Measurements from ENCODE around the gene SLC51B.
"Not testable (repeated sequence)": the region's sequence is repeated elsewhere in the genome, so short reads cannot be mapped to it uniquely, and the experiment has no call there.

SLC51B gene

GRCh38 chr15:65044724-65045481 lies at the start of gene SLC51B:
Gene SLC51B (plus strand): TSS chr15:65045387. CDS start chr15:65050005, 4,618 bp downstream.
- DNase-seq, result no peak

GRCh38 chr15:64997066-64997465 lies 48.1 kb upstream of the SLC51B start:
- DNase-seq, result no peak

- no peak for DNase-seq
Observed at GRCh38 chr15:64997745-64998375, 47.3 kb upstream of the SLC51B start.

- DNase-seq, result no peak
Observed at GRCh38 chr15:65004993-65005392, 40.2 kb upstream of the SLC51B start.

- no peak for DNase-seq
Observed at GRCh38 chr15:65006876-65007275, 38.3 kb upstream of the SLC51B start.

GRCh38 chr15:65008983-65009382 lies 36.2 kb upstream of the SLC51B start:
- no peak for DNase-seq

- DNase-seq, result not testable (repeated sequence)
Observed at GRCh38 chr15:65011198-65011597, 34.0 kb upstream of the SLC51B start.

GRCh38 chr15:65020419-65020818 lies 24.8 kb upstream of the SLC51B start:
- DNase-seq, result no peak

GRCh38 chr15:65021488-65021887 lies 23.7 kb upstream of the SLC51B start:
- DNase-seq, result no peak

GRCh38 chr15:65026756-65027155 lies 18.4 kb upstream of the SLC51B start:
- no peak for DNase-seq

- DNase-seq, result no peak
Observed at GRCh38 chr15:65027593-65027992, 17.6 kb upstream of the SLC51B start.

GRCh38 chr15:65028338-65028737 lies 16.8 kb upstream of the SLC51B start:
- no peak for DNase-seq

GRCh38 chr15:65028921-65029735 lies 16.1 kb upstream of the SLC51B start, which contains the start of gene MTFMT:
Gene MTFMT (minus strand): TSS chr15:65029639. CDS start chr15:65029613, 26 bp downstream.
- DNase-seq, result peak; percentile 96

GRCh38 chr15:65029736-65030208 lies 15.4 kb upstream of the SLC51B start:
- DNase-seq, result no peak

- no peak for DNase-seq
Observed at GRCh38 chr15:65032801-65033537, 12.2 kb upstream of the SLC51B start.

- DNase-seq, result no peak
Observed at GRCh38 chr15:65033659-65034269, 11.4 kb upstream of the SLC51B start.

- no peak for DNase-seq
Observed at GRCh38 chr15:65034719-65035118, 10.5 kb upstream of the SLC51B start.

GRCh38 chr15:65037309-65037708 lies 7.9 kb upstream of the SLC51B start:
- no peak for DNase-seq

- no peak for DNase-seq
Observed at GRCh38 chr15:65038428-65038827, 6.8 kb upstream of the SLC51B start.

GRCh38 chr15:65038836-65039235 lies 6.4 kb upstream of the SLC51B start:
- DNase-seq, result no peak

GRCh38 chr15:65040461-65040860 lies 4.7 kb upstream of the SLC51B start:
- no peak for DNase-seq

GRCh38 chr15:65041787-65042186 lies 3.4 kb upstream of the SLC51B start:
- no peak for DNase-seq
